ENCODE measurements around the gene AKTIP.

AKTIP gene

DNA sequence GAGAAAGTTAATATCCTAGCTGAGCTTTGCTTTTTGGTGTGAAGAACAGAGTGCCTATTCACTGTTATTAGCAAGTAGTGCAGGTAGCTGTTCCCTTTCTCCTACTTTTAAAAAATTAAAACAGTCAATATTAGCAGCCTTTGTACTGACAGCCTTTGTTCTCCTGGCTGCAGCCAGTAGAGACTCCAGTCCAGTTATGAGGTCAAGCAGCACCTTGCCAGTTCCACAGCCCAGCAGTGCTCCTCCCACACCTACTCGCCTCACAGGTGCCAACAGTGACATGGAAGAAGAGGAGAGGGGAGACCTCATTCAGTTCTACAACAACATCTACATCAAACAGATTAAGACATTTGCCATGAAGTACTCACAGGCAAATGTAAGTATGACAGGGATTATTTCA is 22.6 kb downstream of the AKTIP start:
- DNase-seq (ENCODE audit: low read depth in 2 of 2): no peak

- no peak for DNase-seq (ENCODE audit: low read depth in 2 of 2)
Observed at GRCh38 chr16:53478965-53479364, 24.0 kb downstream of the AKTIP start.

DNA sequence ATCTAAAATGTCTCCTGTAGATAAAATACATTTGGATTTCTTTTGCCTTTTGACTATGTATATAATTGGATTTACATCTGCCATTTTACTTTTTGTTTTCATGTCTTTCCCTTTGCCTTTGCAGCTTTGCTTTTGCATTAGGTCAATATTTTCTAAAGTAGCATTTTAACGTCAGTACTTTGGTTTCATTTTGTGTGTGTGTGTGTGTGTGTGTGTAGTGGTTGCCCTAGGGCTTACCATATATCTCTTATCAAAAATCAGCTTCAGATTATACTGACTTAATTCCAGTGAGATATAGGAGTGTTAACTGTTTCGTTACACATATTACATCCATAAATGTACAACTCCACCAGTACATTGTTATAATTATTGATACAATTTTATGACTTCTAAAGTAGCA is 26.1 kb downstream of the AKTIP start:
- DNase-seq (ENCODE audit: low read depth in 2 of 2): no peak

DNA sequence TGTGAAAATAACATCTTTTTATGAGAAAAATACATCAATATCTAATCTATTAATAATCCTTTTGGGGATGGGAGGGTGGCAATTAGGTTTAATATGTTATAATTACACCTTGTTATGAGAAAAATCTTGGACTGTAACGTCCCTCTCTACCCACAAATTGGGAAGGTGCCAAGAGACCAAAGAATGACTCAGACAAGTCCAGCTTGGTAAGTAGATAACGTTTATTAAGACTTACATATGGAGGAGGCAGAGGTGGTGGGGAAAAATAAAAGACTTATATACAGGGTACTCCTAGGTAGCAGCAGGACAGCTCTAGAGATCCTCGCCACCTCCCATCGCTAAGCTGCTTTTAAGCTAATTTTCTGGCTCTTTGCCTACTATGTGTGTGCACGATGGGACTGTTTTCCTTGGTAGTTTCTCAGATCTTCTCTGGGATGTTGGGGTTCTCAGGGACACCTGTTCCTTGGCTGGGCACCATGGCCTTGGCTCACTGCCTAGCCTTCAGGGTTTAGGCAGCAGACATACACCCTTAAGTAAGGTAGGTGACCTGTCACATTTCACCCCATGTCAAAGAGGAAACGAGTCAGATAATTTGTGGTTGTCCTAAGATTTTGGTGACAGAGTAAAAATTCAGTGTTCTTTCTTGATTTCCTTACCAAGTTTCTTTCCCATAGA is 37.3 kb downstream of the AKTIP start:
- no peak for DNase-seq (ENCODE audit: low read depth in 2 of 2)

- no peak for DNase-seq (ENCODE audit: low read depth in 2 of 2)
Observed at GRCh38 chr16:53458635-53459034, 44.4 kb downstream of the AKTIP start.

DNA sequence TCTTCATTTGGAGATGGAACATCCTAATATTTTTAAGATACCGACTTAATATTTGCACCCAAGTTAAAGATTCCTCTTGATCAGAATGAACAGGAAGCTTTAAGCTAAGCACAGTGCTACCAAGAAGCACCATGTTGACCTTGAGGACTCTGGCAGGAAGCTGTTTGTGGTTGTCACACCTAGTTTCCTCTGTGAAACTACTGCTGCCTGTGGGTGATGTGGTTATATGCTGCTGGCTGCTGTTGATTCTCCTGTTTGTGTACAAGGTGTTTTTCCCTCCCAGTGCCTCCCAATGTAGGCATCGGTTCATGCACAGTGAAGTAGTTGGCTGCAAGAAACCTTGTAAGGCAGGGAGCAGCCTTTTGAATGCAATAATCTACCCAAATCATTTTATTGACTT is 45.3 kb downstream of the AKTIP start:
- DNase-seq (ENCODE audit: low read depth in 2 of 2): peak; percentile 45 to 62

DNA sequence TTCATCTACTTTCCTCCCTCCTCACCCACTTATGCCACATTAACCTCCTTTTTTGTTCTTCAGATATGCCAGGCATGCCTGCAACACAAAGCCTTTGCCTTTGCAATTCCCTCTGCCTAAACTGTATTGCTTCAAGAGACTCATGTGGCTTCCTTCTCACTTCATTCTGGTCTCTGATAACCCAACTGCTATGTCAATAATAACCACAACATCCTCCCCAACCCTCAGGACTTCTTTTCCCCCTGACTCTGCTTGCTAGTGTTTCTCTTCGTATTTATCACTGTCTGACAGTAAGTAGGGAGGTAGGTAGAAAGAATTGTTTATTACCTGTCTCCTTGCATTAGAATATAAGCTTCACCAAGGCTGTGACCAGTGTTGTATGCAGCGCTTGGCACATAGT is 46.4 kb downstream of the AKTIP start:
- no peak for DNase-seq (ENCODE audit: low read depth in 2 of 2)

- no peak for DNase-seq (ENCODE audit: low read depth in 2 of 2)
Observed at GRCh38 chr16:53453928-53454327, 49.1 kb downstream of the AKTIP start.

DNA sequence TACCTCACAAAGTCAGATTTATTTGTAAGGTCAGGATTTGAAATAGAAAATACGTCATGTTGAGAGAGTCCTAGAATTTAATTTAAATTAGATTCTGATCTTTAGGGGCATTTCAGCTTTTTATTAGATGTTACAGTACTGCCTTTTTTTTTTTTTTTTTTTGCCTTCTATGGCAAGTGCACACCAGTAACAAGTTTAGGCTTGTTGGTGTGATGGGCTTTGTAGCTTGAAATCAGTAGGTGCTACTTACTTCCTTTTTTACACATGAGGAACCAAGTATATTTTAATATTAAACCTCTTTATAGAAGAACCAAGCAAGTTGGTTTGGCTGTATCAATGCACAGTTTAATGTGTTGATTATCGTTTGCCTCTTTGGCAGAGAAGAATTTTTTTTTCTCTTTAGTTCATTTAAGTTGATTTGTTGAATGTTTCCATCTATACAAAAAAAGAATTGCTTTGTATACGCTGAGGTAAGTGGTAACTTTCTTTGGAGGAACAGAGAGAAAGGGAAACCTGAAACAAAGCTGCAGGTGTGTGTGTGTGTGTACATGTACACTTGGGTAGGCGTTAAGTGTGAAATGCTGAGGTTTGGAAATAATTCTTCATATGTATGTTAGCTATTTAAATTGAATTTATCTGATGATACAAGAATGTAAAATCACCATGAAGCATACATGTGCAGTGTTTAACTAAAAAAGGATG is 53.0 kb downstream of the AKTIP start:
- DNase-seq (ENCODE audit: low read depth in 2 of 2): no peak

DNA sequence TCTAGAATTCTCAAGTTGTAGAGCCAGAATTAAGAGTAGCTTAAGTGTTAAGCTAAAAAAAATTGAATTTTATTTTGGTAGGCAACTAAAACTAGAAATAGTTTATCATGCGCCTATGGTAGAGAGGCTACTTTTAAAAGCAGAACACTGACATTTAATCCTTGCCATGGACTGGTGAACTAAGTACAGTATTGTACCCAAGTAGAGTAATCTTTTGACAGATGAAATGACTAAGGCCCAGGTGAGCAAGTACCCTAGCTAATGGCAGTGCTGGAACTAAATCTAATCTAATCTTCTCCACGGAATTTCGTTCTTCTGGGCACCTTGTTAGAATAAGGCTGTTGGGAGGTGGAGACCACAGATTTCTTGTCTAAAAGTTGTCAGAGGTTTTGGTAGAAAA is 56.9 kb downstream of the AKTIP start:
- DNase-seq (ENCODE audit: low read depth in 2 of 2): no peak

GRCh38 chr16:53445534-53445933 is 57.5 kb downstream of the AKTIP start:
- DNase-seq (ENCODE audit: low read depth in 2 of 2): no peak

Measured in stimulated activated CD8-positive, alpha-beta memory T cell treated with anti-CD3 and anti-CD28 coated beads, Interleukin-15, amount 100 ng/mL, for 4 hours (primary cell).